GF-D8 (cell line): ENCODE results near the gene MAP4K5.
"Not testable (repeated sequence)": the region's sequence is repeated elsewhere in the genome, so short reads cannot be mapped to it uniquely, and the experiment has no call there.

ENCODE experiments used
- DNase-seq: peaks from one replicate; lab custom pipeline; 2025; lab: John Stamatoyannopoulos, UW

Gene MAP4K5

GRCh38 chr14:50531595-50532501, 521 bp downstream of the MAP4K5 start:
- DNase-seq, result peak; percentile 29

DNA sequence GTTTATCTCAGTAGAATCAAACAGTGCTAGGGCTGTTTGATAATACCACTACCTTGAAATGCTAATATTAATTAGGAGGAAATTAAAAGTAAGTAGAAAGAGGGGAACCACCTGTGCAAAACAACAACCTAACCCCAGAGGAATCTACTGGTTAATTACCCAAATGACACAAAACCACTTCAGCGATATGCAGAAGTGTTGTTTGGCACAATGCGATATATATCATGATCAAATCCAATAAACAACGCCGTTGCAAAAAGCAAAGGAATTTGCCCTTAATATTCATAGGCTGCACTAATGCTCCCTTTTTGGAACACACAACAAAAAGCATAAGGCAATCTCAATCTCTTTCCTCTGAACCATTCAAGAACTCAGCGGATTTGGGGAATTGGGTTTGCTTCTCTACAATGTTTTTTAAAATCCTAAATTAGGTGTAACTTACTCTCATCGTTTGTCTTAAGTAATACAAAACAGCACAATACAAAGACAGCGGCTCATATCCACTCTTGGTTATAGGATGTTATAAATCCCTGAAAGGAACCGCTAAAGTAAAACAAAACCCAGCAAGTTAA, 1.5 kb downstream of the MAP4K5 start:
- no peak for DNase-seq

DNA sequence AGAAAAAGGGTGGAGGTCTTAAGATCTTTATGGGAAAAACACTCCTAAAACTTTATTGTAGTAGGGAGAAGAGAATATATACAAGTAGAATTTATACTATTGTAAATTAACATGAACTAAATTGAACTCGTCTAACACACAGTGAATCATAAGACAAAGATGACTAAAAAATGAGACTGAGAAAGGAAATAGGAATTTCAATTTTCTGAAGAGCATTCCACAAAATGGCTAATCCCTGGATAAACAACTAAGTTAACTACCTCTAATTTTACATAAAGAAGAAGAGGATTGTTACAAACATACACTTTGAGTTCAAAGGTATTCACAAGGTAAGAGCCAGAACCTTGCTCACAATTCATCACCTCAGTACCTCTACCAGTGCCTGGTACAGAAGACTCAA, 2.0 kb downstream of the MAP4K5 start:
- no peak for DNase-seq

GRCh38 chr14:50529288-50530179, 2.8 kb downstream of the MAP4K5 start:
- no peak for DNase-seq

DNA sequence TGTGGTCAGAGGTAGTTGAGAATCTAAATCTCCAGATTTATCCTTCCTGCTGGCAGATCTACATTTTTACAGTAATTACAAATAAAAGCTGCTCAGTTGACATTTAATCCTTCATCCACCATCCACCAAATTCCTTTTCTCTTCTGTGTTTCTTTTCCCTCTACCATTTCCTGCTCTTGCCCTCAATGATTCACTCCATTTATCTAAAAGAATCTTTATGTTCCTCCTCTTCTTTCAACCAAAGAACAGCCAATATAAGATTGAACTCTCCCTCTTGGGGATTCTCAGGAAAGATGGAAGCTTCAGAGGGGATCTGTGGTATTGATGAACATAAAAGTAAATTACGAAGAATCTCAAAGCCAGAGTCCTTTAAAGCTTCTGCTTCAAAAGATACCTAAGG, 4.4 kb downstream of the MAP4K5 start:
- DNase-seq, result no peak

DNA sequence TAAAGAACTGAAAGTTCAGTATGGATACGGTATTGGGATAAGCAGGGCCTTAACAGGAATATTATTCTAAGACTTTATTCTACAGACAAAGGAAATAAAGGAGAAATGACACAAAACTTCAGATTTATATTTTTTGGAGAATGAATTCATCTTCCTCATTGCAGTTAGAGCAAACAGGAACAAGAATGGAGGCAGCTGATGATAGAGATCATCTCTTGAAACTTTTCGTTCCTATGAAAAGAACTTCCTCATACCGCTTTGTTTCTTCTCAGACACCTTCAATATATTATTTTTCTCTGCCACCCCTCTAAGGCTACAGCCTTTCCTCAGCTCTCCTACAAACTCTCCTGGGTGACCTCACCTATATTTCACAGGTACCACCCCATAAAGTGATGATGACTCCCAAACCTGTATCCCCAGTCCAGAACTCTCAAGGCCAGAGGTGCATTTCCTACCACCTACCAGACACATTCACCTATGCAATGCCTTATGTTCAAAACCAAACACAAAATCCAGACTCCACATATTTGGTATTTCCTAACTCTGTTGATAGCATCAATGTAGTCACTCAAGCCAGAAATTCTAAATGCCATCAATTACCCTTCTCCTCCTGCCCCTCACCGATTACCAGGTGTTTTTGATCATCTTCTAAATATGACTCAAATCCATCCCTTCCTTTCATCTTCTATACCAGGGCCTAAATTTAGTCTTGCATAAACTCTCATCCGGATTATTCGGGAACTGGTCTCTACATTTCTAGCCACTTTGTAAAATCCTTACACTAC, 7.4 kb downstream of the MAP4K5 start:
- peak; percentile 22 for DNase-seq

DNA sequence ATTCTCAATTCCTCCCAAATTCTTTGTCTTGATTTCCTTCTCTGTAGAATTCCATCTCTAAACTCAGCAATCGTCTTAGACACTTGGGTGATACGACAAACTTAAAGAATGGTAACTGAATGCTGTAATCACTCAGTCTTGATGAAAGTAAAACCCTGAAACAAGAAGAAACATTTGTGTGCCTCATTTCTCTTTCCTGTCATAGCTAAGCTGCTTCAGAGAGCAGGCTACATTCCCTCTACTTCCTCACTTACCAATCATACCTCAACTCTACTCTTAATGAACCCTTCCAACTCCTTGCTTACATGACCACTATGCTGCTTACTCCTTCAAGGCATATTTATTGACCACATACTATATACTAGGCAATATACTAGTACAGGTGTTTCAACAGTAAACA, 8.3 kb downstream of the MAP4K5 start:
- no peak for DNase-seq

DNA sequence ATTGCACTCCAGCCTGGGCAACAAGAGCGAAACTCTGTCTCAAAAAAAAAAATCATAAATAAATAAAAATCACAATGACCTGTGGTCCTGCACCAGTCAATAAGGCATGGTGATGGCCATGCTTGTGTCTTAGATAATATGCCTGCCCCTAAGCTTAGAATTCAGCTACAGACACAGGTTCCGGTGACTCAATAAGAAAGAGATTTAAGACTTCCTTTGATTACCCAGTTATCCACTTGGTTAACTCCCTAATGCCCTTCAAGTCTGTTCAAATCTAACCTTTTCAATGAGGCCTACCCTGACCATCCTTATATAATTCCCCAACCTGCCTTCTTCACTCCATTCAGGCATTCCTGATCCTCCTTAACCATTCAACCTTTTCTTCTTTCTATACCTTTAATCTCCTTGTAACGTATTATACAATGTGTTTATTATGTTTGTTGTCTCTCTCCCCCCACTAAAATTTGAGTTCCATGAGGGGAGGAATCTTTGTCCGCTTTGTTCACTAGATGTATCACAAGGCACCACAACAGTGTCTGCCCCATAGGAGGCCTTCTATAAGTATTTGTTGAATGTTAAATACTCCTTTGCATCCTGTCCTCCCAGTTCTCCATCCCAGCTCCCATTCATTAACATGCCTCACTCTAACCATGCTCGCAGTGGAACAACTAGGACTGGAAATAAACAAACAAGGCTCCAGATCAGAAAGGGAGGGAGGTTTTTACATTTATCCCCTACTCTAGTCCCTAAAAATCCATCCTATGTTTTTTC, 8.9 kb downstream of the MAP4K5 start:
- DNase-seq, result no peak

- DNase-seq, result no peak
These were observed 10.4 kb downstream of the MAP4K5 start for GRCh38 chr14:50521912-50522341.

- DNase-seq, result no peak
These were observed 11.2 kb downstream of the MAP4K5 start for GRCh38 chr14:50520947-50521815.

- DNase-seq, result no peak
These were observed 16.3 kb downstream of the MAP4K5 start for GRCh38 chr14:50516091-50516490.

DNA sequence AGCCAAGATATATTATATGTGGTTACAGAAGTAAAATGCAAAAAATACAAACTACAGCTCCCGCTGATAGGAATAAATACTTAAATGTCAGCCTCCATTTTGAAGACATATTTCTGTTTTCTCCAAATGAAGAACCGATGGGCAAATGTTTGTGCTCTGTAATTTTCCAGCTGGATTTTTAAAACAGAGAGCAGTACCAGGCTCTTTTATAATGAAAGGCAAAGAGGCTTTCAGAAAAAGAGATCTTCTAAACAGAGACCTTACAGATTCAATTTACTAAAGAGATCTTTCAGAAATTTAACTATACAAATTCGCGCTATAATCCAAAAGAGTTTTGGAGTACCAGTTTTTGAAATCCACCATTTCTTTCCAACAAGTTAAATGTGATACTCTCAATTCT, 19.9 kb downstream of the MAP4K5 start:
- DNase-seq, result no peak

DNA sequence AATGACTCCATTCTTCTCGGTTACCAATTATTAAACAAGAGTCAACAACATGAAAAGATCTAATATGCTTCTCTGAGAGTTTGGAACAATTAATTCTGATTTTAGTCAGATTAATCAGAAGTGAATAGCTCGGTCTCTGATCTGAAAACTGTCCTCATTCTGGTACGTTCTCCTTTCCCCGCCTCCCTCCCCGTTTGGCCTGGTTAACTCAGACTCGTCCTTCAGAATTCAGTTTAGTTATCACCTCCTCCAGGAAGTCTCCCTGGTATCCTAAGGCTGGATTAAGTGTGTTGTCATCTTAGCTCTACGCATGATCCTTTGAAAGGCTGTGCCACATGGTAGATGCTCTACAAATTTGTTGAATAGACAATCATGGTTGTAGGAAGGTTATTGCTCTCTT, 22.2 kb downstream of the MAP4K5 start:
- no peak for DNase-seq

- DNase-seq, result not testable (repeated sequence)
These were observed 25.3 kb downstream of the MAP4K5 start for GRCh38 chr14:50507078-50507477.

DNA sequence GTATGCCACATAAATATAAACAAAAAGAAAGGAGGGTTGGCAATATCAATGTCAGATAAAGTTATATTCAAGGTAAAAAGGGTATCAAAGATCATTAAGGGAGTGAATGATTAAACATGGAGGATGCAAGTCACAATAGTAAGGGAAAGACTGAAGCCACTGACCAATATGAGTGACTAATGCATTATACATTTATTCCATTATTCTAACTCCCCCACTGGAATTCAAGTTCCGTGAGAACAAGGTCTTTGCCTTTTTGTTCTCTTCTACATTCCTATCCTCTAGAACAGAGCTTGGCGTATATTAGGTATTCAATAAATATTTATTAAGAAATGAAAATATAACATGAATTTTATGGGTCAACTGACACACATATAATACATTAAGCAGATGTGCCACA, 30.7 kb downstream of the MAP4K5 start:
- DNase-seq, result no peak

GRCh38 chr14:50497351-50497750, 35.0 kb downstream of the MAP4K5 start:
- no peak for DNase-seq

DNA sequence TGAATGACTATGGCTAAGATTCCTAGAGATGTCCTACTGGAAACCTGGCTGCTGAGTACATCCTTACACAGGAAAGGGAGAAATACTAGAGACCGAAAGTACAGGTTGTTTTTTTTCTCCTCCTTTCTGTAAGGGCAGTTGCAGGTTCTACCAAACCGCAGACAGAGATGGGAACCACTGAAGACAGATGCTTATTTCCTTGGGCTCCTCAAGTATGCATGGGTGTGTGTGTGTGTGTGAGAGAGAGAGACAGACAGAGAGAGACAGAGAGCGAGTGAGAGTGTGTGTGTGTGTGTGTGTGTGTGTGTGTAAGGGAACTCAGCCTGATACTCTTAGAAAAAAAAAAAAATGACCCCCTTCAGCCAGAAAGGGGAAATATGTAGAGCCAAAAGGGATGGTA, 42.5 kb downstream of the MAP4K5 start:
- no peak for DNase-seq

DNA sequence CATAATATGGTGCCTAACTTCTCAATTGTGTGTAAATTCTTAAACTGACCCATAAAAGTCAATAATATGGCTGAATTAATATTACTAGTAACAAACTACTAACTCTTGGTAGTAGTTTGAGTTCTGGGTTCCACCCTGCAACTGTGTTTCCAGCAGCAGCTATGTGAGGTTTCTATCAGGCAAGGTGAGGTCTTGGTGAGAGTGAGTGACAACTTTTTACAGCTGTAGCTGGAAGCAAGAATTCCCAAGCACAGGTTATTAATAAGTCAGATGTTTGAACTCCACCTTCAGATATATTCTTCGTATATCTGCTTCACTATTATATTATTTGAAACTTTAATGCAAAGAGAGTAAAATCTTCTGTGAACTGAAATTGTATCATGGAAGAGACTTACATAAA, 43.8 kb downstream of the MAP4K5 start:
- no peak for DNase-seq

DNA sequence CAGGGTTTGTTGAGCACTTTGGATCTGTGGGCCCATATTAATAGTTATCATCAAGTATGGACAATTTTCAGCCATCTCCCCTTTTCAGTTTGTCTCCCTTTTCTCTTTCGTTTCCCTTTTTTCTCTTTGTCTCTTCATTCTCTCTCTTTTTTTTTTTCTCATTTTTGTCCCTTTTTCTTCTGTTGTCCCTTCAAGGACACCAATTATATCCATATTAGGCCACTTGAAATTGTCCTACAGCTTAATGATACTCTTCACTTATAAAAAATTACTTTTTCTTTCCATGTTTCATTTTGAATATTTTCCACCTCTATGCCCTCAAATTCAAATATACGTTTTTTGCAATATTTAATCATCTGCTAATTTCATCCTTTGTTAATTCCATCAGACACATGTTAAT, 53.3 kb downstream of the MAP4K5 start:
- no peak for DNase-seq

DNA sequence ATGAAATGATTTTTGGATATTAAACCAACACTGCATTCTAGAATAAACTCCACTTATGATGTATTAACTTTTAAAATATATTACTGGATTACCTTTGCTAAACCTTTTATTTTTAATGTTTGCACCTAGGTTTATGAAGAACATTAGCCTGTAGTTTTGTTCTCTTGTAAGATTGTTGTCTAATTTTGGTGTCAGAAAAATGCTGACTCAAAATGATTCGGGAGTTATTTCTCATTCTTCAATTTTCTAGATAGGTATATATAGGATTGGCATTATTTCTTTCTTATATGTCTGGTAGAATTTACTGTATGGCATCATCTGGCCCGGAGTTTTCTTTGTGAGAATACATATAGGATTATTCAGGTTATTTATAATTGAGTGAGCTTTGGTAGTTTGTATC, 54.6 kb downstream of the MAP4K5 start:
- DNase-seq, result no peak
